HG02981 (cell line): ENCODE measurements around the gene PIPOX.

Experiments
- ATAC-seq: cut with Tn5 transposase; IDR thresholded peaks from one replicate; pipeline ENCODE4 v1.9.1; 2021; ENCODE audit warnings: mild to moderate bottlenecking, moderate library complexity; ENCODE audit not compliant: unreplicated experiment

The PIPOX gene

GRCh38 chr17:29019475-29020181 lies 23.3 kb upstream of the PIPOX start:
- no peak for ATAC-seq

GRCh38 chr17:29020576-29020975 lies 22.4 kb upstream of the PIPOX start:
- no peak for ATAC-seq

GRCh38 chr17:29021226-29021625 lies 21.7 kb upstream of the PIPOX start:
- ATAC-seq: no peak

- ATAC-seq: no peak
Observed at GRCh38 chr17:29022074-29022473, 20.9 kb upstream of the PIPOX start.

- ATAC-seq: no peak
Observed at GRCh38 chr17:29024316-29024952, 18.5 kb upstream of the PIPOX start.

- ATAC-seq: no peak
Observed at GRCh38 chr17:29031488-29031887, 11.5 kb upstream of the PIPOX start.

- no peak for ATAC-seq
Observed at GRCh38 chr17:29032013-29032856, 10.7 kb upstream of the PIPOX start.

GRCh38 chr17:29032857-29033197 lies 10.1 kb upstream of the PIPOX start:
- ATAC-seq: no peak

- ATAC-seq: no peak
Observed at GRCh38 chr17:29034510-29034909, 8.4 kb upstream of the PIPOX start.

- ATAC-seq: no peak
Observed at GRCh38 chr17:29036584-29036983, 6.4 kb upstream of the PIPOX start.

GRCh38 chr17:29037739-29038084 lies 5.2 kb upstream of the PIPOX start:
- ATAC-seq: no peak

GRCh38 chr17:29038085-29038795 lies 4.7 kb upstream of the PIPOX start:
- no peak for ATAC-seq

GRCh38 chr17:29039764-29040598 lies 3.0 kb upstream of the PIPOX start:
- no peak for ATAC-seq

- no peak for ATAC-seq
Observed at GRCh38 chr17:29041091-29041490, 1.9 kb upstream of the PIPOX start.

- ATAC-seq: no peak
Observed at GRCh38 chr17:29041571-29041970, 1.4 kb upstream of the PIPOX start.

- ATAC-seq: no peak
Observed at GRCh38 chr17:29042026-29042678, 789 bp upstream of the PIPOX start.

GRCh38 chr17:29043539-29044145 lies 701 bp downstream of the PIPOX start:
- ATAC-seq: no peak

- no peak for ATAC-seq
Observed at GRCh38 chr17:29045026-29045425, 2.1 kb downstream of the PIPOX start.

GRCh38 chr17:29045734-29046472 lies 3.0 kb downstream of the PIPOX start:
- no peak for ATAC-seq
